Stimulated activated CD8-positive, alpha-beta memory T cell treated with anti-CD3 and anti-CD28 coated beads, Interleukin-12 subunit alpha, Interleukin-12 subunit beta, amount 100 ng/mL, for 24 hours (primary cell): ENCODE measurements around the gene CAB39L.
"Not testable (repeated sequence)": the region's sequence is repeated elsewhere in the genome, so short reads cannot be mapped to it uniquely, and the experiment has no call there.

ENCODE experiments used
- DNase-seq: peaks from one replicate; pipeline ENCODE4 v3.0.0-alpha.2; 2020; ENCODE audit errors: extremely low read depth

Gene CAB39L

GRCh38 chr13:49308921-49309408 is 134.9 kb downstream of the CAB39L start:
- no peak for DNase-seq

GRCh38 chr13:49308097-49308875 is 135.6 kb downstream of the CAB39L start:
- DNase-seq, result no peak

- no peak for DNase-seq
Observed at GRCh38 chr13:49307365-49307764, 136.5 kb downstream of the CAB39L start.

- DNase-seq, result no peak
Observed at GRCh38 chr13:49305792-49306425, 138.0 kb downstream of the CAB39L start.

GRCh38 chr13:49304763-49305700 is 138.8 kb downstream of the CAB39L start:
- DNase-seq, result no peak

GRCh38 chr13:49304356-49304755 is 139.5 kb downstream of the CAB39L start:
- no peak for DNase-seq

GRCh38 chr13:49303533-49304252 is 140.2 kb downstream of the CAB39L start:
- no peak for DNase-seq

- DNase-seq, result no peak
Observed at GRCh38 chr13:49302817-49303216, 141.0 kb downstream of the CAB39L start.

- DNase-seq, result no peak
Observed at GRCh38 chr13:49302222-49302621, 141.6 kb downstream of the CAB39L start.

- DNase-seq, result peak; percentile 31
Observed at GRCh38 chr13:49300739-49301589, 142.9 kb downstream of the CAB39L start.

GRCh38 chr13:49300276-49300675 is 143.6 kb downstream of the CAB39L start:
- no peak for DNase-seq

GRCh38 chr13:49298903-49299605 is 144.8 kb downstream of the CAB39L start:
- DNase-seq, result no peak

GRCh38 chr13:49298416-49298815 is 145.4 kb downstream of the CAB39L start:
- DNase-seq, result no peak

- no peak for DNase-seq
Observed at GRCh38 chr13:49297338-49297737, 146.5 kb downstream of the CAB39L start.

GRCh38 chr13:49296659-49297058 is 147.2 kb downstream of the CAB39L start:
- DNase-seq, result no peak

- no peak for DNase-seq
Observed at GRCh38 chr13:49295244-49295643, 148.6 kb downstream of the CAB39L start.

- DNase-seq, result not testable (repeated sequence)
Observed at GRCh38 chr13:49294723-49295122, 149.1 kb downstream of the CAB39L start.

GRCh38 chr13:49292742-49293486 is 150.9 kb downstream of the CAB39L start:
- DNase-seq, result no peak

GRCh38 chr13:49288458-49288857 is 155.4 kb downstream of the CAB39L start:
- DNase-seq, result no peak
